Stimulated activated CD4-positive, alpha-beta T cell treated with anti-CD3 and anti-CD28 coated beads, Interleukin-2, amount 100 ng/mL, for 24 hours (primary cell): ENCODE data around the gene NFIX.

Experiments
- DNase-seq, 2 donors: peaks; one replicate each; pipeline ENCODE4 v3.0.0-alpha.2; 2020

NFIX gene

DNA sequence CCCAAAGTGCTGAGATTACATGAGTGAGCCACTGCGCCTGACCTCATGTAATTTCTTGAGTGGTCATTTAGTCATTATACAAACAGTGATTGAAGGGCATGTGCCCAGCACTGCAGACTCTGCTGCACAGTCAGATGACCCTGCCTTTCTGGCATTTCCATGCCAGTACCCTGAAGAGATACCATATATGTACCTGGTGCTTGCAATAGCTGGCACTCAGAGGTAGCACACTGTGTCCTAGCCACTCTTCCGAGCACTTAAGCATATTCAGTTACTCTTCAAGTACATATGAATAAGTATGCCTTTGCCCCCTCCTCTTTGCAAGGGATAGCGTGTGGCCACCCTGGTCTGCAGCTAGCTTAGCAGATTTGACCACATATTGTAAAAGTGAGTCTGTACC lies 139.4 kb downstream of the NFIX start:
- DNase-seq: no peak

DNA sequence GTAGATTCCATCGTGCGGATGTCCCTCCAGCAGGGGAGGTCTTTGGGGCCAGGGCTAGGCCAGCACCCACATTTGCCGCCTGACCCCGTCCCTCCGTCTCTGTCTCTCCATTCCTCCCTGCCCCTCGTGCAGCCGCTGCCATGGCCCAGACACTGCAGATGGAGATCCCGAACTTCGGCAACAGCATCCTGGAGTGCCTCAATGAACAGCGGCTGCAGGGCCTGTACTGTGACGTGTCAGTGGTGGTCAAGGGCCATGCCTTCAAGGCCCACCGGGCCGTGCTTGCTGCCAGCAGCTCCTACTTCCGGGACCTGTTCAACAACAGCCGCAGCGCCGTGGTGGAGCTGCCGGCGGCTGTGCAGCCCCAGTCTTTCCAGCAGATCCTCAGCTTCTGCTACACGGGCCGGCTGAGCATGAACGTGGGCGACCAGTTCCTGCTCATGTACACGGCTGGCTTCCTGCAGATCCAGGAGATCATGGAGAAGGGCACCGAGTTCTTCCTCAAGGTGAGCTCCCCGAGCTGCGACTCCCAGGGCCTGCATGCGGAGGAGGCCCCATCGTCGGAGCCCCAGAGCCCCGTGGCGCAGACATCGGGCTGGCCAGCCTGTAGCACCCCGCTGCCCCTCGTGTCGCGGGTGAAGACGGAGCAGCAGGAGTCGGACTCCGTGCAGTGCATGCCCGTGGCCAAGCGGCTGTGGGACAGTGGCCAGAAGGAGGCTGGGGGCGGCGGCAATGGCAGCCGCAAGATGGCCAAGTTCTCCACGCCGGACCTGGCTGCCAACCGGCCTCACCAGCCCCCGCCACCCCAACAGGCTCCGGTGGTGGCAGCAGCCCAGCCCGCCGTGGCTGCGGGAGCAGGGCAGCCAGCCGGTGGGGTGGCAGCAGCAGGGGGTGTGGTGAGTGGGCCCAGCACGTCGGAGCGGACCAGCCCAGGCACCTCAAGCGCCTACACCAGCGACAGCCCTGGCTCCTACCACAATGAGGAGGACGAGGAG lies 140.1 kb downstream of the NFIX start:
- DNase-seq: no peak

DNA sequence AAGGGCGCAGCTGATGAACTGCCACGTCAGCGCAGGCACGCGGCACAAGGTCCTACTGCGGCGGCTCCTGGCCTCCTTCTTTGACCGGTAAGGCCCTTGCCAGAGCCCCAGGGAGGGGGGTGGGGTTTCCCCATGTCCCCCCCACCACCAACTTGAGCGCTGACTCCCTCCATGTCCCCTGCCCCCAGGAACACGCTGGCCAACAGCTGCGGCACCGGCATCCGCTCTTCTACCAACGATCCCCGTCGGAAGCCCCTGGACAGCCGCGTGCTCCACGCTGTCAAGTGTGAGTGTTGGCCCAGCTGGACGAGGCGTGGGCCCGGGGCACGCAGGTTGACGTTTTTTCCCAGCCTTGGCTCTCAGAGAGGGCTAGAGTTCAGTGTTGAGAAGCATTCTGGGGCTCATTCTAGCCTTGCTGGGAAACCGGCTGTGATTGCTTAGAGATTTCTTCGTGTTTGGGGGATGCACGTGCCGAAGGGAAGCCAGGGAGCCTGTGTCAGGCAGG lies 142.1 kb downstream of the NFIX start:
- no peak for DNase-seq

DNA sequence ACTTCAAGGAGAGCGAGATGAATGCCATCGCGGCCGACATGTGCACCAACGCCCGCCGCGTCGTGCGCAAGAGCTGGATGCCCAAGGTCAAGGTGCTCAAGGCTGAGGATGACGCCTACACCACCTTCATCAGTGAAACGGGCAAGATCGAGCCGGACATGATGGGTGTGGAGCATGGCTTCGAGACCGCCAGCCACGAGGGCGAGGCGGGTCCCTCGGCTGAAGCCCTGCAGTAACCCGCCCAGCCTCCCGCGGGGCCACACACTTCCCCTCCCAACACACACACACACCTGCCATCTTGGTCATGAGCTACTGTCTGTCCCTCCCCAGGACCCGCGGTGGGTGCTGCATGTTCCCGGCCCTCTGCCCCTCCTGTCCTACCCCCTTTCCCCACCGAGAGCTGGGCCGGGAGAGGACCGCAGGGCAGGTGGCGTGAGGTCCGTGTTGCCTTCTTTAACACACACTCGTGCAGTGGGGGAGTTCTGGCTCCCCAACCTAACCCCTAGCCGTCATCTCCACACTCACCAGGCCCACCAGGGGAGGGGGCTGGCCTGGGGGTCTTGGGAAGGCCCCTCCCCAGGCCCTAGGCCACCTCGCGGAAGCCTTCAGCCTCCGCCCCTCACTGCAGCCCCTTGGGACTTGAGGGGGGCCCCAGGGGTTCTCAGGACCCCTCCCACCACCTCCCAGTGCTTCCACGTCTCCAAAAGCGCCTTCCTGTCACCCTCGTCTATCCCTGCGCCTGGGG lies 143.1 kb downstream of the NFIX start:
- no peak for DNase-seq

DNA sequence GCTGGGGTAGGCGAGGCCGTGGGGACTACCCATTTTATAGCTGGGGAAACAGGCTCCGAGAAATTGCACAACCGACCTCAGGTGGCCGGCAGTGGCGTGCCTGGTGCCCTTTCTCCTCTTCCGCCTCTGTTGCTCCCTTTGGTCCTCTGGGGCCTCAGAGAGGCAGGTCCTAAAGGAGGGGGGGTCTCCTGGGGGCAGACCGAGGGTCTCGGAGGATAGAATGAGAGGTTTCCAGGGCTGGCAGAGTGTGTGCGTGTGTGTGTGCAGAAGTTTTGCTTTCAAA lies 143.6 kb downstream of the NFIX start:
- DNase-seq: no peak

DNA sequence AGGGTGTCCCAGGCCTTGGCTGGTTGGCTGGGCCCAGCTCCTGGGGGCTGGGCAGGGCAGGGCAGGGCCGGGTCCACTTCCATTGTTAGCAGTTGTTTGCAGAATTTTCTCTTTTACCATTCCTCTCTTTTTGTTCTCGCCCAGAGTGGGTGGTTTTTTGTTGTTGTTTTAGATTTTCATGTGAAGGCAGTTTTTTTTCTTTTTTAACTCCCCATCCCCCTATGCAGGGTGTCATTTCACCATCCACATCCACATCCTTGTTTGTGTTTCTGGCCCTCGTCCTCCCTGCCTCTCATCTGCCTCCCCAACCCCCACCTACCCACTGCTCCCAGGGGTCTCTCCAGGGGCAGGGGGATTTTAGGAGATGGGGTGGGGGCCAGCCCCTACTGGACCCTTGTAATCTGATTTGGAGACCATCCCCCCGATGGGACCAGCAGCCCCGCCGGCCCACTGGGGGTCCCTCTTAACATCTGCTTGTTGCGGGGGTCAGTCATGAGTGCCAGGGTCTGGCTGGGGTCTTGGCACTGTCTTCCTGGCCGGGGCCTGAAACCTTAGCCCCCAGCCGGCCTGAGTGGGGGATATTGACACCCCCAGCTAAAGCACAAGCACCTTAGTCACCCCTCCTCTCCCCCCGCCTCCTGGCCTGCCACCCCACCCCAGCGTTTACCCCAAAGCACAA lies 144.5 kb downstream of the NFIX start:
- no peak for DNase-seq

DNA sequence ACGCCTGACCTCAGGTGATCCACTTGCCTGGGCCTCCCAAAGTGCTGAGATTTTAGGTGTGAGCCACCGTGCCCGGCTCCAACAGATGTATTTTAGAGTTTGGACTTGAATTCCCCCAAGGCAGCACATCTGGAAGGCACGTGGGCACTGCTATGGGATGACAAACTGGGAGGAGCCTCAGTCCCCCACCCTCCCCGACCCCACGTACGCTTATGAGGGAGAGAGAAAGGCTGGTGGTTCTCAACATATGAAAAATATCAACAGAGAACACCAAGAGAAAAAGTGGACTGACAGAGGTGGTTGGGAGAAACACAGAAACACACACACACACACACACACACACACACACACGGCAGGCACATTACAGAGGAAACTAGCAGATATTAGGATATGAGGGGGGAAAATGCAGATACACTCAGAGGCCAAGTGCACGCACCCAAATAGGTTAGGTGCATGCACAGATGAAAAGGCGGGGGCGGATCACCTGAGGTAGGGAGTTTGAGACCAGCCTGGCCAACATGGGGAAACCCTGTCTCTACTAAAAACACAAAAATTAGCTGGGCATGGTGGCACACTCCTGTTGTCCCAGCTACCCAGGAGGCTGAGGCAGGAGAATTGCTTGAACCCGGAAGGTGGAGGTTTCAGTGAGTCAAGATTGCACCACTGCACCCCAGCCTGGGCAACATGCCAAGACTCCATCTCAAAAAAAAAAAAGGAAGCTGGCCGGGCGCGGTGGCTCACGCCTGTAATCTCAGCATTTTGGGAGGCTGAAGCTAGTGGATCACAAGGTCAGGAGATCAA lies 151.7 kb downstream of the NFIX start:
- no peak for DNase-seq
